Liver (tissue), 3 donors: ENCODE data around the gene CCL2.

Experiments used
- CTCF ChIP-seq: fragments of 150-350 bp; IDR thresholded peaks from 2 replicates; pipeline ENCODE4 v1.5.1; 2017; ENCODE audit warnings: improper control_type of control experiment, low read depth, low read length; ENCODE audit not compliant: missing input control
- GABPA ChIP-seq, 2 donors: IDR thresholded peaks in 1 of 2; conservative IDR thresholded peaks in 1 of 2; 2 replicates each; pipeline ENCODE4 v1.6.1; 2016; ENCODE audit warnings: antibody characterized with exemption in 2 of 2, mild to moderate bottlenecking in 1 of 2, moderate library complexity in 1 of 2
- HNF4A ChIP-seq, 2 donors: conservative IDR thresholded peaks; 2 replicates each; pipeline ENCODE4 v1.6.1; 2016; ENCODE audit warnings: antibody characterized with exemption in 2 of 2, mild to moderate bottlenecking in 2 of 2
- JUND ChIP-seq, 2 donors: IDR thresholded peaks; 2 replicates each; pipeline ENCODE4 v1.6.1; 2016; ENCODE audit warnings: antibody characterized with exemption in 2 of 2
- MAX ChIP-seq: IDR thresholded peaks from 2 replicates; pipeline ENCODE4 v1.6.1; 2016; ENCODE audit warnings: antibody characterized with exemption
- NR2F2 ChIP-seq: IDR thresholded peaks from 2 replicates; pipeline ENCODE4 v1.6.1; 2016; ENCODE audit warnings: antibody characterized with exemption
- RAD21 ChIP-seq, 2 donors: IDR thresholded peaks; 2 replicates each; pipeline ENCODE4 v1.6.1; 2016; ENCODE audit warnings: antibody characterized with exemption in 2 of 2, mild to moderate bottlenecking in 2 of 2
- YY1 ChIP-seq: IDR thresholded peaks from 2 replicates; pipeline ENCODE4 v1.6.1; 2016; ENCODE audit warnings: antibody characterized with exemption, mild to moderate bottlenecking
- ZBTB33 ChIP-seq: IDR thresholded peaks from 2 replicates; pipeline ENCODE4 v1.6.1; 2016; ENCODE audit warnings: antibody characterized with exemption
- donor health status: healthy.
- donor health status: healthy.

- TF ChIP-seq CTCF (no peak), GABPA (IDR thresholded peaks at IDR 0.05 in 1 of 2, conservative IDR thresholded peaks at IDR 0.05 in 1 of 2) (no peak), RAD21 (IDR thresholded peaks at IDR 0.05) (no peak), HNF4A (conservative IDR thresholded peaks at IDR 0.05) (no peak), MAX (no peak), NR2F2 (no peak), YY1 (no peak), ZBTB33 (no peak), JUND (IDR thresholded peaks at IDR 0.05) (no peak)
Measured at GRCh38 chr17:34246881-34247280, 8.2 kb upstream of the CCL2 start.
